NOMO-1 (cell line): Measurements from ENCODE around the gene RABEPK.
"Not testable (repeated sequence)": the region's sequence is repeated elsewhere in the genome, so short reads cannot be mapped to it uniquely, and the experiment has no call there.

Source experiments
- DNase-seq, 2 experiments: peaks; one replicate each; lab custom pipeline; 2025; ENCODE audit not compliant: unreplicated experiment in 2 of 2; lab: John Stamatoyannopoulos, UW

Gene RABEPK

GRCh38 chr9:125194466-125194865 is 5.9 kb upstream of the RABEPK start:
- peak in 1 of 2 experiments; percentile 3 for DNase-seq

GRCh38 chr9:125195591-125195990 is 4.8 kb upstream of the RABEPK start:
- not testable (repeated sequence) for DNase-seq

GRCh38 chr9:125202846-125203618 is 2.7 kb downstream of the RABEPK start:
- DNase-seq = no peak

- DNase-seq = no peak
These were observed 4.1 kb downstream of the RABEPK start for GRCh38 chr9:125204477-125204876.

- no peak for DNase-seq
These were observed 13.8 kb downstream of the RABEPK start for GRCh38 chr9:125214186-125214585.

- no peak for DNase-seq
These were observed 18.3 kb downstream of the RABEPK start for GRCh38 chr9:125218621-125219020.

- not testable (repeated sequence) for DNase-seq
These were observed 24.5 kb downstream of the RABEPK start for GRCh38 chr9:125224858-125225257.

GRCh38 chr9:125227761-125228160 is 27.4 kb downstream of the RABEPK start:
- DNase-seq = no peak

- no peak for DNase-seq
These were observed 33.3 kb downstream of the RABEPK start for GRCh38 chr9:125233678-125234077.

- DNase-seq = not testable (repeated sequence)
These were observed 33.8 kb downstream of the RABEPK start for GRCh38 chr9:125234099-125234498.

GRCh38 chr9:125235804-125236519 is 35.6 kb downstream of the RABEPK start:
- DNase-seq = no peak

- DNase-seq = not testable (repeated sequence)
These were observed 36.3 kb downstream of the RABEPK start for GRCh38 chr9:125236520-125237159.

GRCh38 chr9:125238127-125238914 is 38.0 kb downstream of the RABEPK start:
- DNase-seq = no peak

- no peak for DNase-seq
These were observed 38.6 kb downstream of the RABEPK start for GRCh38 chr9:125238915-125239446.

GRCh38 chr9:125239631-125240597 is 39.6 kb downstream of the RABEPK start:
- no peak for DNase-seq

GRCh38 chr9:125240649-125240999 is 40.3 kb downstream of the RABEPK start:
- no peak for DNase-seq

GRCh38 chr9:125241000-125241862 is 40.9 kb downstream of the RABEPK start, which contains the start of gene HSPA5:
TSS of gene HSPA5 (minus strand) at chr9:125241343. CDS start at chr9:125241126, 217 bp downstream.
- DNase-seq = peak; percentile 98
